HG03045 (cell line): ENCODE results near the gene TOM1.
A peak's percentile ranks its signal among the peaks of the same experiment; 100 is the strongest.

Experiments used
- ATAC-seq: cut with Tn5 transposase; IDR thresholded peaks from one replicate; pipeline ENCODE4 v1.9.1; 2021; ENCODE audit warnings: mild to moderate bottlenecking, moderate library complexity; ENCODE audit not compliant: unreplicated experiment

Gene TOM1

DNA sequence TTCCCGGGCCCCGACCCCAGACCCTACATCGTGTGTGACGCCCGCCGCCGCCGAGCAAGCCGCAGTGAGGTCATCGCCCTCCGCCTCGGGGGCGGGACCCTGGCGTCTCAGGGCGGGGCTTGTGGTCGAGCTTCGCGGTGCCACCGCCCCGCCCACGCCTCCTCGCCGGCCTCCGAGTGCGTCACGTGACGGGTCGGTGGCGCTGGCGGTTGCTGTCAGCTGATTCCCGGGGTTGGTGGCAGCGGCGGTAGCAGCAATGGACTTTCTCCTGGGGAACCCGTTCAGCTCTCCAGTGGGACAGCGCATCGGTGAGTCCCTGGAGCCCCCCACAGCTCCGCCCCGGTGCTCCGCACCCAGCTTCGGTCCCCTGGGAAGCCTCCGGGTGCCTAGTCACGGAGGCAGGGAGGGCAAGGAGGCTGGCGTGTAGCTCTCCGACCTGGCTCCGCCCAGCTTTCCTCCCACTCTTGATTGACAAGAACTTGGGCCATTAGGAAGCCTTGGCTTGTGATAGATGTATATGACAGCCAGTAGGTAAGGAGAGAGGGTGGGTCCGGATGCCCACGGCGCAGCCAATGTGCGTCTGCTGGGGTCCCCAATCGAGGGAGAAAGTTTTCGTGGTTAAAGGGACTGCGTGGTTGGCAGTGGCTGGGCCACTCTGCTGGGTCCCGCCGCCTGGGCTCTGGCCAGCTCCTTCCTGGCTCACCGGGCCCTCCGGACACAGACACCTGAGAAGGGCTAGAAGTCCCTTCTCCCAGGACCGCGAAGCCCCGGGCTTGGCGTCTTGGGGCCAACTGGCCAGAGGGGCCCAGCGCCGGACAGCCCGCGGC, at the start of gene TOM1:
Gene TOM1, plus strand, starts transcription at position 222 of the 827 bp plus-strand sequence. Its CDS starts 35 bp downstream, at position 257.
- peak; percentile 95 for ATAC-seq

DNA sequence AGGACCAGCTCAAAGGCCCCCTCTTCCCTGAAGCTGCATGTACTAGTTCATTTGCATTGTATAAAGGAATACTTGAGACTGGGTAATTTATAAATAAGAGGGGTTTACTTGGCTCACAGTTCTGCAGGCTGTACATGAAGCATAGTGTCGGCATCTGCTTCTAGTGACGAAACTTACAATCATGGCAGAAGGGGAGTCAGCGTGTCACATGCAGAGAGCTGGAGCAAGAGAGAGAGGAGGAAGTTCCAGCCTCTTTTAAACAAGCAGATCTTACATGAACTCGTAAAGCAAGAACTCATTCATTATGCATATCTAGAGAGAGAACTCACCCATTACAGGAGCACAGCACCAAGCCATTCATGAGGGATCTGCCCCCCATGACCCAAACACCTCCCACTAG, 49.5 kb upstream of the TOM1 start:
- ATAC-seq, result no peak

DNA sequence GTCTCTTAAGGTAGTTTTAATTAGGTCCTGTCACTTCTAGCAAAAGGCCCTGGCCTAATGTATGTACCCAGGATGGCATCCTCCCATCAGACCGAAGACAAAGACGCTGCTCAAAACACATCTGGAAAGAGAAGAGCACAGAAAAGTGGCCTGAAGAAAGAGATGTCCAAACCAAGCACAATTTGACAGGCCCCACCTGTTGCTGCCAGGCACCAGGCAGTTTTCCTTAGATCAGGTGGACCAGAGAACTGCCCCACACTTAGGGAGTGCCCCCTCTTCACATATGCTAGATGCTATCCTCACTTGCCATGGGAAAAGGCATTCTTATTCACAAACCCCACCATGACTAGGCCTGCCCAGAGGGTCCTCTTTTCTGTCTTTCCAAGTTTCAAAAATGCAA, 45.7 kb upstream of the TOM1 start:
- ATAC-seq, result no peak

DNA sequence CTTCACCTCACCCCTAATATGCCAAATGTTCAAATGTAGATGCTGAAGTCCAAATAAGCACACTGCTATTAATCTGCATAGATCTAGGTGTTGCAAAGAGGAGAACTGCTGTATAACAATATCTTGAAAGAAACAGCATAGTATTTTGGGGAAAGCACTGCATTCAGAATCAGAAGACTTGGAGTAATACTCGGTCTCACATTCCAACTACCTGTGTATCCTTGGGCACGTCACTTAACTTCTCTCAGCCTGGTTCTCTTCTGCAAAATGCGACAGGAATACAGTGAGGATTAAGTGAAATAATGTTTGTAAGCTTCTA, 42.7 kb upstream of the TOM1 start:
- no peak for ATAC-seq

DNA sequence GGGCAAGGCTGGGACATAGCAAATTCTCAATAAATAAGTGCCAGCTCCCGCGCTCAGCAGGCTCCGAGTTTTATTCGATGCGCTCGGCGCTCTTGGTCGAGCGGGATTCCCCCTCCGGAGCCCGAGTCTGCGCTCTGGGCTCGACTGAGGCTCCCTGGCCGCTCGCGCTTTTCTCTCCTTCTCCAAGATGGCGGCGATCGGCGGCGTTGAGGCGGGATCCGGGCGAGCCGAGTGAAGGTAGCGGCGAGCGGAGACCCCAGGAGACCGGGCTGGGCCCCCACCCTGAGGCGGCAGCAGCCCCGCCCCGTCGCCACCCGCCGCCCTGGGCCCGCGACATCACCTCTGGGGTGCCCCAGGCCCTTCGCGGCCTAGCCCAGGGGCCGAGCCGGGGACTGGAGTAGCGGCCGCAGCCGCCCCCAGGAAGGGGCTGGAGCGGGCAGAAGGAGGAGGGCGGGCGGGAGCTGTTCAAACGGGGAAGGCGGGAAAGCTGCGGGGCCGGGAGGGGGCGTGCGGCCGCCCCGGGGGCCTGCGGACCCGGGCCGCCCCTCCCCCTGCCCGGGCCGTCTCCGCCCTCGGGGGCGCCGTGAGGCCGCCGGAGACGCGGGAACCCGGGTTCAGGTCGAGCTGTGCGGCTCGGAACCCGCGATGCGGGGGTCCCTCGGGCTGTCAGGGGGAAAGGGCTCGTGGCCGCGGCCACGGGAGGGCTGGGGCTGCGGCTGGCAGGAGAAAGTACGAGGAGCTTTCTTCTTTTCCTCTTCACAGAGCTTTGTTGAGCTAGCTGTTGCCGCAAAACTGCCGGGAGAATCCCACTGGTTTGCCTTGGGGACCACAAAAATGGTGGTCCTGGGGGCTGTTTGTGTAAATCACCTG, 42.1 kb upstream of the TOM1 start, which contains the start of gene HMGXB4:
Gene HMGXB4, plus strand, starts transcription at position 173 of the 870 bp plus-strand sequence. CDS start 4,898 bp downstream, outside the sequence.
- ATAC-seq, result peak; percentile 88

DNA sequence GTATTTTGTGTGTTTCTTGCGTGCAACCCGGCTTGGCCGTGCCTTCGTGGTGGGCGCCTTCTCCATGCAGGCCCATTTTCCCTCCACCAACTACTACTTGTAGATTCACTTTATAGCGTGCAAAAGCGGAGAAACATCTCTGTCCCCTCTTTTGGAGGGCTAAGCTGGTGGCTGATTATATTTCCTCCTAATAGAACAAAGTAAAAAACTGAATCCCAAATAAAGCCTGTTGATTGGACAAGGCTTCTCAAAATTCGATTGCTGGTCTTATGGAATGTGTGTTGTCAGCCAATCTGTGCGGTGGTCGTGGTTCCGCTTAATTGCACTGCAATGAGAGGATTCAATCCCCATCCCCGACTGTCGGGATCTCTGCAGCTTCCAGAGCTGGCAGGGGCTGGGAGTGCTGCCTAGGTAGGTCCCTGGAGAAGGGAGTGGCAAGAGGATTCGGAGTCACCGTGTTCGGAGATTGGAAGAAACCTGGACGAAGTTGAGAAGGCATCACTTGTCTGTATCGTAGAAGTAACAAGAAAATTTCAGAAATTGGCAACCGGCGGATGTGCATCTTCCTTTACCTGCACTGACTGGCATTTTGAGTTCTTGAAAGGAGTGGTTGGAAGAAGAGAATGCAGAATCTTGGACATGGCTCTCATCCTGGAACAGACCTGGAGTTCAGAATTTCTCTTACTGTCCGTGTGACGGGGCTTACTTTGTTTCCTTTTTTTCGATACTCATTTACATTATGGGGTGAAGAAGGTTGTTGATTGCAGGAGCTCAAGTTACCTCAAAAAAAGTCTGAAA, 41.3 kb upstream of the TOM1 start:
- ATAC-seq, result peak; percentile 8

DNA sequence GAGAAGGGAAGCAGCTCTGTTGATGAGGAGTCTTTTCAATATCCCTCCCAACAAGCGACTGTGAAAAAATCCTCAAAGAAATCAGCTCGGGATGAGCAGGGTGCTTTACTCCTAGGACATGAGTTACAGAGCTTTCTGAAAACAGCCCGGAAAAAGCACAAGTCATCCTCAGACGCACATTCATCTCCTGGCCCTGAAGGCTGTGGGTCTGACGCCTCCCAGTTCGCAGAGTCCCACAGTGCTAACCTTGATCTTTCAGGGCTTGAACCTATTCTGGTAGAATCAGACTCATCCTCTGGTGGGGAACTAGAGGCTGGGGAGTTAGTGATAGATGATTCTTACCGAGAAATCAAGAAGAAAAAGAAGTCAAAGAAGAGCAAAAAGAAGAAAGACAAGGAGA, 34.7 kb upstream of the TOM1 start:
- no peak for ATAC-seq

DNA sequence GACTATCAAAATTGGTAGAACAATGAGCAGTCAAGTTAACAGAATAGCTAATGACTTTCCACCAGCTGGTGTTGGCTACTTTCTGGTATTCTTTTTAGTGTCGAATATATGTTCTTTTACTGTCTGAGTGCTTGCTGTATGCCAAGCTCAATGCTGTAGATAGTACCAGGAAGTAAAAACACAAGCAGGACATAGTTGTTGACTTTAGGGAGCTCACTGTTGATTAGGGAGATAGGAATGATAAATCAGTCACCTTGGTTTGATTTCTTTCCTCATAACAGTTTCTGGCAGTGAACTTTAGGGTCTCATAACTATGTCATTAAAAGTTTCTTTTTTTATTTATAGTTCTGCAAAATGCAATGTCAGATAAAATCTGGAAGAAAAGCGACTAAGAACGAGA, 33.4 kb upstream of the TOM1 start:
- no peak for ATAC-seq

DNA sequence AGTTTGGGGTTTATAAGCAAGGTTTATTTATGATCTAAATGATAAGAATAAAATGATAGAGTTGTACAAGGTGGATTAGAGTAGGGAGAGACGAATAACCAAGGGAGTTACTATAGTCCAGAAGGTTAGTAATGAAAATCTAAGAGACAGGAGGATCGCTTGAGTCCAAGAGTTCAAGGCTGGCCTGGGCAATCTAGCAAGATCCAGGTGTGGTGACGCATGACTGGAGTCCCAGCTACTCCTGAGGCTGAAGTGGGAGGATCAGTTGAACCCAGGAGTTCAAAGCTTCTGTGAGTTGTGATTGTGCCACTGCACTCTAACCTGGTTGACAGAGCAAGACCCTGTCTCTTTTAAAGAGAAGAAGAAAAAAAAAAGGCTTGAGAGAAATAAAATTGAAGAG, 30.1 kb upstream of the TOM1 start:
- no peak for ATAC-seq

DNA sequence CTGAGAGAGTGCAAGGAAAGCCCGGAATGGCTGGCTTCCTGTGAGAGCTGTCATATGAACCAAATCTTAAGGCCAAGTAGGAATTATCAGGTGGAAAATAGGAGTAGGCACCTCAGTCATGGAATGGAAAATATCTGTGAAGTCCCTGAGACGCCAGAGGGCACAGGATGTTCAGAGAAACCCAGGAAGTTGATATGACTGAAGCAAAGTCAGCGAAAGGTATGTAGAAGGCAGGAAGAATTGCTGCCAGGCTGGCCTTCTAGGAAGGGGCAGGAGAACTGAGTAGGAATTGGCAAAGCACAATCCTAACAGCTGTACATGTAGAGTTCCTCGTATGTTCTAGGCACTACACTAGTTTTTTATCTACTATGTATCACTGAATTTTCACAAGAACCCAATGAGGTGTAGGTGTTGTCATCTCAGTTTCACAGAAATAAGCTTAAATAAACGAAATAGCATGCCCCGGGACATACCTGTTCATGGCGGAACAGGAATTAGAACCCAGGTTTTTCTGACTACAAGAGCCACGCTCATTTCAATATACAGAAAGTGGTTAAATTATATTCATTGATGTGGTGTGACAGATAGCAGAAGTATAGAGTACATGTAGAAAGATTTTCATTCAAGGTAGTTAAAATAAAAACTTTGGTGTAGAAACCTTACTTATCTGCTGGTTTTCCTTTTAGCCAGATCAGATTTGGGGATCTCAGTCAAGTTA, 25.4 kb upstream of the TOM1 start:
- no peak for ATAC-seq

DNA sequence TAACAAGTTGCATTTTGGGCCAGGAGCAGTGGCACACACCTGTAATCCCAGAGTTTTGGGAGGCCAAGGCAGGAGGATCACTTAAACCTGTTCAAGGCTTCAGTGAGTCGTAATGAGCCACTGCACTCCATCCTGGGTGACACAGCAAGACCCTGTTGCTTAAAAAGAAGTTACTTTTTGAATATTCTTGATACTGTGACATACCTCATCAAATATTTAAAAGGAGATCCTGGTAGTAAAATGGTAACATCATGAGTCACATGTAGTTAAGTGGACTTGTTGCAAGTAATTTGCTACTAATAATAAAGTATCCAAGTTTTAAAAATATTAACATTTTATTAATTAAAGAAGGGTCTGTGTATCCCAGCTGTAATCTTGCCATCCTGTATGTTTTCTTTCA, 24.1 kb upstream of the TOM1 start:
- ATAC-seq, result no peak

DNA sequence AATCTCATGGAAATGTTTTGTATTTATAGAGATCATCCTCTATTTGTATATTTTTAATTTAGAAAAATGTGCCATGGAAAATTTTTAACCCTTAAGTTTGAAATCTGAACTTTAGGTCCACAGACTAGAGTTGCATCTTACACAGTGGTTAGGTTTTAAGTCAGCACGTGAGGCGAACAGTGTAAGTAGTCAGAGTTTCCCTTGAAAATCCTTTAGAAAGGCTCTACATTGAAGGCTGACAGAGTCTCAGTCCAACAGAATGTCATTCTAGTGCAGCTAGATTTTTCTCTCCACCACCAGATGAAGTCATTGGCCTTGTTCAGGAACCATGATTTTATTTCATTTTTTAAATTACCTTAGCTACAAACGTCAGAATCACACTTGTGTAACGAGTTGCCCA, 23.7 kb upstream of the TOM1 start:
- no peak for ATAC-seq

DNA sequence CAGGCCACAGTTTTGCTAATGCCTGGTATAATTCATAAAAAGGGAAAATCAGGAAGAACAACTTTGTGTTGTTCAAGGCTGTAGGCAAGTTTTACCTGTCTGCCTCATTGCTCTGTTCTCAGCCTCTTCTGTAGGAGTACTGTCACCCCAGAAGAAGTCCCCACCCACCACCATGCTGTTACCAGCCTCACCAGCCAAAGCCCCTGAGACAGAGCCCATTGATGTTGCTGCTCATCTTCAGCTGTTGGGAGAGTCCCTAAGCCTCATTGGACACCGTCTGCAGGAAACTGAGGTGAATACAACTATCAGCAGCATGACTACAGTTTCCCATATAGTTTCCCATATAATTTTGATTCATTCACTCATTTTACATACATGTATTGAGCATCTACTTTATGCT, 11.6 kb upstream of the TOM1 start:
- ATAC-seq, result no peak

DNA sequence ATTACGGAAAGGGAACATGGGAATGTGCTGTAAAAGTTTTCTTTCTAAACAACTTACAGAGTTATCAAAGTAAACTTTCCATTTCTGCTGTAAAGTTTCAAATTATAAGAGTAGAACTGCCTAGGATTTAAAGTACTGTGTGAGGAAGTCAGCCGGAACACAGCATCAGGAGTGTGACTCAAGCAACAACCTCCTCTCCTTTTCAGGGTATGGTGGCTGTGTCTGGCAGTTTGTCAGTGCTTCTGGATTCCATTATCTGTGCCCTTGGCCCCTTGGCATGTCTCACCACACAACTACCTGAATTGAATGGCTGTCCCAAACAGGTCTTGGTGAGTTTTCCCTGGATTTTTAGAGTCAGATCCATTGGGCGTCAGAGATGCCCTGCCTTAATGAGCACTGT, 6.9 kb upstream of the TOM1 start:
- no peak for ATAC-seq

DNA sequence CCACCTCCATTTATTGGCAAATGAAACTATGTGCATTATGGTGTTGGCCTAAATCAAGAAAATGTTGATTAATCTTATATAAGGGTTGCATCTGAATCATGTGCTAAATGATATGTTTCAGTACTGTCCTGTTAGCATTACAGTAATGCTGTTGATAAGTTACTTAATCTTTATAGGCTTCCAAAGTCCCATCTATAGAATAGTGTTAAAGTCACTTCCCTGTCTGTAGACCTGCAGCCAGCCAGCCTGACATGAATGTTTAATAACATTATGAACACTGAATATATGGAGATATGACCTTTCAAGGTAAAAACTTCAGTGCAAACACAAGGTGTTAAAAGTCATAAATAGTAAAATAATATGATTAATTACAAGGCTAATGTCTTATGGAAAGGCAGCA, 3.6 kb upstream of the TOM1 start:
- ATAC-seq, result no peak

DNA sequence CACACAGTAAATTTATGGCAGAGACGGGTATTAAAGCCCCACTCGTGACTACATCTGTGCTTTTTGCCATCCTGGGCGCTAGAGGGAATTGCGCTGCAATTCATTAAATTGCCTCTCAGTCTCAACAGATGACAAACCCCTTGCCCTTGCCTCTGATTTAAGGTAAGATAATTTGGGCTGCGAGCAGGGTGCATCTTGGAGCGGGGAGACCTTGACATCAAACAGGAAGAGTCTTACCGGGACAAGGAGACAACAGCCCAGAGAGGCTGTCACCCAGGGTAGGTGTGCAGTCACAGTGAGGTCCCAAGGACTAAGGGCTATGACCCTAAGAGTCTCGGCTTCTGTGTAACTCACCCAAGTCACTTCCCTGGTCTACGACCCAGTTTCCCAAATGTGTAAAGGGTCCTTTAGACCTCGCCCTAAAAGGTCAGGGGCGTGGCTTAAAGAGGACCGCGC, 449 bp upstream of the TOM1 start:
- peak; percentile 19 for ATAC-seq

DNA sequence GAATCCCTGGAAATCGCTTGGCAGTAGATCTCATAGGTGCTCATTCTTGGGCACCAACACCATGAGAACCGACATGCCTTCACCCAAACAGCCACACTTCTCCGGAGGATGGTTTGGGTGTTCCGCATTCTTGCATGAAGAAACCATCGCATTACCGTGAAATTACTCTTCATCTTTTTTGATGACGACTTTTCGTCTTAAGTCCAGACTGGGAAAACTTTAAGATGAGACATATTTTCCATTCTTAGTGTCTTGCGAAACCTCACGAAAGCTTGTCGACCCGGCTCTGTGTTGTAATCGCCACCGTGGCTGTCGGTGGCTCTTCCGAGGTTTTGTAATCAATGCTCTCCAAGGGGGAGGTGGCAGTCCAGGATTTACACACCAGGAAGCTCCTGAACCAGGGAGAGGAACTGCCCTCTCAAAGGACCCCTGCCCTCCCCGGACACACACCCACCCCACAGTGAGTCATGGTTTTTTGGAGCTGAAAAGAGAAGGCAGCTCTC, 1.7 kb downstream of the TOM1 start:
- ATAC-seq, result no peak

DNA sequence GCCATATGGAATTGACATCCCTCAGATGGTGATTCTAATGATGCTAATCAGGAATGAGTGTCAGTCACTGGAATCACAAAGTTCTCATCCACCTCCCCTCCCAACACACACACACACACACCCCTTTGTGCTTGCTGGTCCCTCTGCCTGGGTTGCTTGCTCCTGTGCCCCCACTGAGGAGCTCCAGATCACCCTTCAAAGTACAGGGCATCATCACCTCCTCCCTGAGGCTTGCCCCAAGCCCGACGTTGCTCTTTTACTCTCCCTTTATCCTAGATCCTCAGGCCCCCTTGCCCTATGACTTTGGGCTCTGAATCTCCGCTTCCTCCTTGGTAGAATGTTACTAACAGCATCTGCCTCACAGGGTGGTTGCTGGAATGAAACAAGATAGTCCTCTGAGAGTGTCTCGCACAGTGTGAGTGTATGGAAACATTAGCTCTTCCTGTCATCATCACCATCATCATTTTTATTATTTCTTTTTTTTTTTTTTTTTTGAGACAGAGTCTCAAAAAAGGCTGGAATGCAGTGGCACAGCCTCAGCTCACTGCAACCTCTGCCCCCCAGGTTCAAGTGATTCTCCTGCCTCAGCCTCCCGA, 3.4 kb downstream of the TOM1 start:
- ATAC-seq, result no peak

DNA sequence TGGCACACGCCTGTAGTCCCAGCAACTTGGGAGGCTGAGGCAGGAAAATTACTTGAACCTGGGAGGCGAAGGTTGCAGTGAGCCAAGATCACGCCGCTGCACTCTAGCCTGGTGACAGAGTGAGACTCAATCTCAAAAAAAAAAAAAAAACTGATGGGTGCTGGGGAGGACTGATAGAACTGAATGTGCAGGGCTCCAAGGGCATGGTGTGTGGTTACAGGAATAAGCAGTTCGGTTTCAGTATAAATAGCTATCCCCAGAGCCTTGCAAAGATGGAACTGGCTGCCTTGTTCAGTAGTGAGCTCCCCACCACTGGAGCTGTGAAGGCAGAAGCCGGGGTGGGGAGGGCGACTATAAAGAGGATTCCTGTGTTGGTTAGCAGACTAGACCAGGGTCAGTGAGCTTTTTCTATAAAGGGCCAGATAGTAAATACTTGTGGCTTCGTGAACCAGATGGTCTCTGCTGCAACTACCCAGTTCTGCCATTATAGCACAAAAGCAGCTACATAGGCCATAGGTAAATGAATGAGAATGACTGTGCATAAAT, 5.9 kb downstream of the TOM1 start:
- ATAC-seq, result no peak
